Measurements from ENCODE around the gene ATP6V1B1.

The ATP6V1B1 gene

GRCh38 chr2:71003396-71003795 is 67.7 kb downstream of the ATP6V1B1 start:
- no peak overlapping the region for H3K4me3 ChIP-seq (ENCODE audit: low read length)
- H4K20me1 ChIP-seq (ENCODE audit: control insufficient read depth, insufficient read depth, low read depth, low read length), result no peaks in the 10 kb centered on the region
- no peak for TF ChIP-seq EZH2phosphoT487 (IDR thresholded peaks at IDR 0.05; ENCODE audit: borderline replicate concordance, low read length)
- TF ChIP-seq CTCF (IDR thresholded peaks at IDR 0.05; ENCODE audit: low read depth, low read length, poor library complexity, severe bottlenecking), result no peak

GRCh38 chr2:71003966-71004755 is 68.5 kb downstream of the ATP6V1B1 start:
- Histone ChIP-seq H4K20me1 (ENCODE audit: control insufficient read depth, insufficient read depth, low read depth, low read length) (no peaks in the 10 kb centered on the region), H3K27me3 (ENCODE audit: control insufficient read depth, low read length) (no peaks in the 10 kb centered on the region), H3K27ac (ENCODE audit: low read depth, low read length) (no peak overlapping the region), H3K79me2 (ENCODE audit: control insufficient read depth, low read length) (no peaks in the 10 kb centered on the region), H3K9me3 (ENCODE audit: control insufficient read depth, insufficient read depth, low read length) (no peaks in the 10 kb centered on the region), H3K36me3 (ENCODE audit: control insufficient read depth, low read length) (no peaks in the 10 kb centered on the region), H3K9me2 (replicated peaks; ENCODE audit: control insufficient read depth, low read length) (no peaks in the 10 kb centered on the region), H3K4me3 (ENCODE audit: low read length) (no peak overlapping the region), H3F3A (ENCODE audit: control insufficient read depth, insufficient read depth) (no peaks in the 10 kb centered on the region), H3K4me2 (ENCODE audit: low read length) (no peak overlapping the region), H3K4me1 (ENCODE audit: control insufficient read depth, low read length) (peaks cover 23% of the 10 kb centered on the region)
- no peak for TF ChIP-seq EZH2phosphoT487 (IDR thresholded peaks at IDR 0.05; ENCODE audit: borderline replicate concordance, low read length)
- TF ChIP-seq CTCF (IDR thresholded peaks at IDR 0.05; ENCODE audit: low read depth, low read length, poor library complexity, severe bottlenecking), result no peak

More at GRCh38 chr2:71003396-71003795, 67.7 kb downstream of the ATP6V1B1 start:
- peaks cover 24% of the 10 kb centered on the region for H3K4me1 ChIP-seq (ENCODE audit: control insufficient read depth, low read length)
- no peak overlapping the region for H3K27ac ChIP-seq (ENCODE audit: low read depth, low read length)
- no peaks in the 10 kb centered on the region for H3K36me3 ChIP-seq (ENCODE audit: control insufficient read depth, low read length)
- no peaks in the 10 kb centered on the region for H3K9me3 ChIP-seq (ENCODE audit: control insufficient read depth, insufficient read depth, low read length)
- H3K27me3 ChIP-seq (ENCODE audit: control insufficient read depth, low read length), result no peaks in the 10 kb centered on the region
- no peaks in the 10 kb centered on the region for H3K9me2 ChIP-seq (replicated peaks; ENCODE audit: control insufficient read depth, low read length)
- peaks cover 1% of the 10 kb centered on the region; the same call in 1 of the 2 replicates for H3F3A ChIP-seq (ENCODE audit: control insufficient read depth, insufficient read depth)
- no peak overlapping the region for H3K4me2 ChIP-seq (ENCODE audit: low read length)
- H3K79me2 ChIP-seq (ENCODE audit: control insufficient read depth, low read length), result no peaks in the 10 kb centered on the region

DNA sequence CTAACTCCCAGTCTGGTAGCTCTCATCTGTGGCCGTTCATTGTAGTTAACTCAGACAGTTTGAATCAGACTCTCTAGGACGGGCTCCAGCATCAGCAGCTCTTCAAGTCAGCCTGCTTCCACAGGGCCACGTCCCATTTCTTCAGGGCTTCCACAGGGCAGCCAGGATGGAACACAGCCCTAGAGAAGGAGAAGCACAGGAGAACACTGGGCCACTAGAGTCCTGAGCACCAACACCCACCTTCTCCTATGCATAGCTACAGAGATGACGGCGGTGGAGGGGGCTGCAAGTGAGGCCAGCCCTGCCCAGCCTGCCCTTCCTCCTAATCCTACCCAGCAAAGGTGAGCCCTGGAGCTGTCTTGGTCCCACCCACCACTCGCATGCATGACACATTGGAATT is 69.2 kb downstream of the ATP6V1B1 start:
- H3K4me1 ChIP-seq (ENCODE audit: control insufficient read depth, low read length), result peaks cover 16% of the 10 kb centered on the region
- no peaks in the 10 kb centered on the region for H3K27me3 ChIP-seq (ENCODE audit: control insufficient read depth, low read length)
- H3K4me3 ChIP-seq (ENCODE audit: low read length), result no peak overlapping the region
- no peaks in the 10 kb centered on the region for H3F3A ChIP-seq (ENCODE audit: control insufficient read depth, insufficient read depth)
- no peaks in the 10 kb centered on the region for H4K20me1 ChIP-seq (ENCODE audit: control insufficient read depth, insufficient read depth, low read depth, low read length)
- H3K9me3 ChIP-seq (ENCODE audit: control insufficient read depth, insufficient read depth, low read length), result no peaks in the 10 kb centered on the region
- H3K27ac ChIP-seq (ENCODE audit: low read depth, low read length), result no peak overlapping the region
- TF ChIP-seq CTCF (IDR thresholded peaks at IDR 0.05; ENCODE audit: low read depth, low read length, poor library complexity, severe bottlenecking) (no peak), EZH2phosphoT487 (IDR thresholded peaks at IDR 0.05; ENCODE audit: borderline replicate concordance, low read length) (no peak)
- H3K9me2 ChIP-seq (replicated peaks; ENCODE audit: control insufficient read depth, low read length), result no peaks in the 10 kb centered on the region
- no peaks in the 10 kb centered on the region for H3K79me2 ChIP-seq (ENCODE audit: control insufficient read depth, low read length)
- no peaks in the 10 kb centered on the region for H3K36me3 ChIP-seq (ENCODE audit: control insufficient read depth, low read length)
- H3K4me2 ChIP-seq (ENCODE audit: low read length), result no peak overlapping the region

Data from DOHH2 (cell line).